Osteoblast (primary cell): ENCODE results near the gene ADAMTS16. TPM values are rescaled to one million over a fixed set of nuclear protein-coding genes. Genes with fewer than 3 reads are reported as not detected.

Source experiments
- DNase-seq: peaks from one replicate; pipeline ENCODE4 v3.0.0; 2011; ENCODE audit warnings: low spot score, mixed read lengths; ENCODE audit not compliant: insufficient read length; ENCODE audit errors: missing footprints
- H2AFZ ChIP-seq: 2 replicates; pipeline ENCODE4 v1.6.0; 2011; ENCODE audit warnings: mild to moderate bottlenecking, low read length
- H3K27ac ChIP-seq: 2 replicates; pipeline ENCODE4 v1.5.1; 2011; ENCODE audit warnings: mild to moderate bottlenecking, low read depth, low read length, moderate library complexity
- H3K27me3 ChIP-seq: 2 replicates; pipeline ENCODE4 v1.6.0; 2012; ENCODE audit warnings: mild to moderate bottlenecking, control low read depth, inconsistent platforms, low read length, moderate library complexity; ENCODE audit not compliant: insufficient read depth
- H3K36me3 ChIP-seq: 2 replicates; pipeline ENCODE4 v1.5.1; 2011; ENCODE audit warnings: mild to moderate bottlenecking, low read length, control low read depth, moderate library complexity; ENCODE audit not compliant: insufficient read depth
- H3K4me1 ChIP-seq: 2 replicates; pipeline ENCODE4 v1.5.1; 2011; ENCODE audit warnings: mild to moderate bottlenecking, low read length, control low read depth, moderate library complexity; ENCODE audit not compliant: insufficient read depth
- H3K4me2 ChIP-seq: 2 replicates; pipeline ENCODE4 v1.6.0; 2011; ENCODE audit warnings: mild to moderate bottlenecking, low read length; ENCODE audit not compliant: insufficient read depth
- H3K4me3 ChIP-seq: fragments of 200-600 bp; sonication (generic); 3 replicates; pipeline ENCODE4 v1.5.1; 2012; ENCODE audit warnings: mild to moderate bottlenecking, low read length, inconsistent platforms; ENCODE audit not compliant: insufficient read depth
- H3K79me2 ChIP-seq: 2 replicates; pipeline ENCODE4 v1.6.0; 2012; ENCODE audit warnings: mild to moderate bottlenecking, low read length, control low read depth, inconsistent platforms; ENCODE audit not compliant: insufficient read depth
- H3K9me3 ChIP-seq: 2 replicates; pipeline ENCODE4 v1.5.1; 2011; ENCODE audit warnings: low read depth, low read length, control low read depth
- H4K20me1 ChIP-seq: 2 replicates; pipeline ENCODE4 v1.6.0; 2012; ENCODE audit warnings: mild to moderate bottlenecking, low read length, control low read depth; ENCODE audit not compliant: insufficient read depth
- CTCF ChIP-seq: IDR thresholded peaks from 2 replicates; pipeline ENCODE4 v1.5.1; 2011; ENCODE audit warnings: mild to moderate bottlenecking, low read depth, low read length, moderate library complexity; ENCODE audit errors: extremely low read depth
- total RNA-seq: library from RNA; depleted of rRNA; stranded (reverse); fragments of >200 nt; gene quantifications from 2 replicates; pipeline ENCODE4 v1.2.3, GENCODE V29; 2012

Gene ADAMTS16
- total RNA-seq, 1 donor: 1.4 TPM

- Histone ChIP-seq H3K4me2 (no peak overlapping the region), H3K36me3 (no peaks in the 10 kb centered on the region), H3K9me3 (no peaks in the 10 kb centered on the region), H3K4me3 (no peak overlapping the region), H4K20me1 (no peaks in the 10 kb centered on the region), H3K27me3 (no peaks in the 10 kb centered on the region), H3K4me1 (peaks cover 17% of the 10 kb centered on the region), H2AFZ (no peak overlapping the region), H3K27ac (no peak overlapping the region), H3K79me2 (no peaks in the 10 kb centered on the region)
- no peak for TF ChIP-seq CTCF
- no peak for DNase-seq
These were observed 169.5 kb downstream of the ADAMTS16 start for GRCh38 chr5:5309645-5310044.

- H3K4me1 ChIP-seq: peaks cover 25% of the 10 kb centered on the region
- H3K36me3 ChIP-seq: no peaks in the 10 kb centered on the region
- H3K79me2 ChIP-seq: no peaks in the 10 kb centered on the region
- H3K4me2 ChIP-seq: peak overlapping the region; percentile 70
- H3K27me3 ChIP-seq: no peaks in the 10 kb centered on the region
- no peak for DNase-seq
- no peak for TF ChIP-seq CTCF
- H3K9me3 ChIP-seq: no peaks in the 10 kb centered on the region
- no peak overlapping the region for H3K4me3 ChIP-seq
- no peaks in the 10 kb centered on the region for H4K20me1 ChIP-seq
- no peak overlapping the region for H2AFZ ChIP-seq
- peak overlapping the region; percentile 48 for H3K27ac ChIP-seq
These were observed 173.0 kb downstream of the ADAMTS16 start for GRCh38 chr5:5313101-5313635.

- no peaks in the 10 kb centered on the region for H3K36me3 ChIP-seq
- H3K4me3 ChIP-seq: no peak overlapping the region
- no peak overlapping the region for H2AFZ ChIP-seq
- no peak overlapping the region for H3K4me2 ChIP-seq
- H3K9me3 ChIP-seq: no peaks in the 10 kb centered on the region
- H3K79me2 ChIP-seq: no peaks in the 10 kb centered on the region
- no peaks in the 10 kb centered on the region for H4K20me1 ChIP-seq
- no peaks in the 10 kb centered on the region for H3K27me3 ChIP-seq
- no peak overlapping the region for H3K27ac ChIP-seq
- TF ChIP-seq CTCF: no peak
- H3K4me1 ChIP-seq: peaks cover 25% of the 10 kb centered on the region
- DNase-seq: no peak
These were observed 174.0 kb downstream of the ADAMTS16 start for GRCh38 chr5:5314166-5314565.

GRCh38 chr5:5314626-5315025, 174.5 kb downstream of the ADAMTS16 start:
- Histone ChIP-seq H4K20me1 (no peaks in the 10 kb centered on the region), H3K27ac (no peak overlapping the region), H3K79me2 (no peaks in the 10 kb centered on the region), H3K9me3 (no peaks in the 10 kb centered on the region), H3K4me2 (no peak overlapping the region), H3K4me3 (no peak overlapping the region), H3K36me3 (no peaks in the 10 kb centered on the region), H3K4me1 (peaks cover 25% of the 10 kb centered on the region), H2AFZ (no peak overlapping the region), H3K27me3 (no peaks in the 10 kb centered on the region)
- no peak for DNase-seq
- no peak for TF ChIP-seq CTCF
